ENCODE results near the gene LRRC8E.
A peak's percentile ranks its signal among the peaks of the same experiment; 100 is the strongest.

Gene LRRC8E

GRCh38 chr19:7868671-7869452, 19.4 kb upstream of the LRRC8E start:
- TF ChIP-seq GATA3 (IDR thresholded peaks at IDR 0.05; ENCODE audit: low read depth, low read length): no peak
- TF ChIP-seq GATA2 (IDR thresholded peaks at IDR 0.05; ENCODE audit: low read depth, low read length): no peak

GRCh38 chr19:7869453-7869909, 18.8 kb upstream of the LRRC8E start:
- TF ChIP-seq GATA2 (IDR thresholded peaks at IDR 0.05; ENCODE audit: low read depth, low read length) (no peak), GATA3 (IDR thresholded peaks at IDR 0.05; ENCODE audit: low read depth, low read length) (no peak)

GRCh38 chr19:7869910-7870511, 18.3 kb upstream of the LRRC8E start:
- no peak for TF ChIP-seq GATA3 (IDR thresholded peaks at IDR 0.05; ENCODE audit: low read depth, low read length)
- no peak for TF ChIP-seq GATA2 (IDR thresholded peaks at IDR 0.05; ENCODE audit: low read depth, low read length)

GRCh38 chr19:7870571-7871436, 17.5 kb upstream of the LRRC8E start:
- TF ChIP-seq GATA3 (IDR thresholded peaks at IDR 0.05; ENCODE audit: low read depth, low read length) (no peak), GATA2 (IDR thresholded peaks at IDR 0.05; ENCODE audit: low read depth, low read length) (no peak)

GRCh38 chr19:7871437-7872305, 16.6 kb upstream of the LRRC8E start:
- TF ChIP-seq GATA3 (IDR thresholded peaks at IDR 0.05; ENCODE audit: low read depth, low read length): no peak
- TF ChIP-seq GATA2 (IDR thresholded peaks at IDR 0.05; ENCODE audit: low read depth, low read length): no peak

- TF ChIP-seq GATA3 (IDR thresholded peaks at IDR 0.05; ENCODE audit: low read depth, low read length) (no peak), GATA2 (IDR thresholded peaks at IDR 0.05; ENCODE audit: low read depth, low read length) (no peak)
Observed at GRCh38 chr19:7872306-7873204, 15.8 kb upstream of the LRRC8E start.

GRCh38 chr19:7873304-7874075, 14.8 kb upstream of the LRRC8E start:
- TF ChIP-seq GATA2 (IDR thresholded peaks at IDR 0.05; ENCODE audit: low read depth, low read length): no peak
- no peak for TF ChIP-seq GATA3 (IDR thresholded peaks at IDR 0.05; ENCODE audit: low read depth, low read length)

GRCh38 chr19:7874076-7874896, 14.0 kb upstream of the LRRC8E start, which contains the start of gene PRR36:
Gene PRR36 (minus strand): TSS chr19:7874390. CDS start chr19:7873689, 701 bp downstream.
- TF ChIP-seq GATA3 (IDR thresholded peaks at IDR 0.05; ENCODE audit: low read depth, low read length) (no peak), GATA2 (IDR thresholded peaks at IDR 0.05; ENCODE audit: low read depth, low read length) (no peak)

- TF ChIP-seq GATA2 (IDR thresholded peaks at IDR 0.05; ENCODE audit: low read depth, low read length): peak; percentile 86
- no peak for TF ChIP-seq GATA3 (IDR thresholded peaks at IDR 0.05; ENCODE audit: low read depth, low read length)
Observed at GRCh38 chr19:7874897-7875273, 13.4 kb upstream of the LRRC8E start.

- TF ChIP-seq GATA3 (IDR thresholded peaks at IDR 0.05; ENCODE audit: low read depth, low read length) (no peak), GATA2 (IDR thresholded peaks at IDR 0.05; ENCODE audit: low read depth, low read length) (no peak)
Observed at GRCh38 chr19:7877249-7877836, 11.0 kb upstream of the LRRC8E start.
